Mesothelial cell of epicardium (in vitro differentiated cells): ENCODE results near the gene RBM3. TPM values are rescaled to one million over a fixed set of nuclear protein-coding genes. Genes with fewer than 3 reads are reported as not detected.

Experiments used
- DNase-seq, 2 experiments: peaks; one replicate each; pipeline ENCODE4 v3.0.0; 2021; ENCODE audit warnings: low spot score in 2 of 2; ENCODE audit not compliant: unreplicated experiment in 2 of 2
- H3K27ac Mint-ChIP-seq: 2 replicates; pipeline ENCODE4 v1.8.0; 2021; ENCODE audit warnings: mixed read lengths
- H3K27me3 Mint-ChIP-seq: 2 replicates; pipeline ENCODE4 v1.8.0; 2021; ENCODE audit warnings: low read depth, mixed read lengths
- H3K36me3 Mint-ChIP-seq: 2 replicates; pipeline ENCODE4 v1.8.0; 2021; ENCODE audit warnings: mixed read lengths
- H3K4me1 Mint-ChIP-seq: 2 replicates; pipeline ENCODE4 v1.8.0; 2021; ENCODE audit warnings: mixed read lengths
- H3K4me3 Mint-ChIP-seq: 2 replicates; pipeline ENCODE4 v1.8.0; 2021; ENCODE audit warnings: mild to moderate bottlenecking, moderate library complexity, mixed read lengths
- H3K9me3 Mint-ChIP-seq: 2 replicates; pipeline ENCODE4 v1.8.0; 2021; ENCODE audit warnings: mixed read lengths
- CTCF ChIP-seq: fragments of 200-600 bp; sonication (generic); IDR thresholded peaks from one replicate; pipeline ENCODE4 v1.5.0; 2021; ENCODE audit warnings: antibody characterized with exemption; ENCODE audit not compliant: unreplicated experiment
- total RNA-seq: library from RNA; stranded (reverse); gene quantifications from 3 replicates; pipeline ENCODE4 v1.2.1, GENCODE V29; 2021

Gene RBM3
- total RNA-seq, 1 donor from 2014 or later = 208 TPM

DNA sequence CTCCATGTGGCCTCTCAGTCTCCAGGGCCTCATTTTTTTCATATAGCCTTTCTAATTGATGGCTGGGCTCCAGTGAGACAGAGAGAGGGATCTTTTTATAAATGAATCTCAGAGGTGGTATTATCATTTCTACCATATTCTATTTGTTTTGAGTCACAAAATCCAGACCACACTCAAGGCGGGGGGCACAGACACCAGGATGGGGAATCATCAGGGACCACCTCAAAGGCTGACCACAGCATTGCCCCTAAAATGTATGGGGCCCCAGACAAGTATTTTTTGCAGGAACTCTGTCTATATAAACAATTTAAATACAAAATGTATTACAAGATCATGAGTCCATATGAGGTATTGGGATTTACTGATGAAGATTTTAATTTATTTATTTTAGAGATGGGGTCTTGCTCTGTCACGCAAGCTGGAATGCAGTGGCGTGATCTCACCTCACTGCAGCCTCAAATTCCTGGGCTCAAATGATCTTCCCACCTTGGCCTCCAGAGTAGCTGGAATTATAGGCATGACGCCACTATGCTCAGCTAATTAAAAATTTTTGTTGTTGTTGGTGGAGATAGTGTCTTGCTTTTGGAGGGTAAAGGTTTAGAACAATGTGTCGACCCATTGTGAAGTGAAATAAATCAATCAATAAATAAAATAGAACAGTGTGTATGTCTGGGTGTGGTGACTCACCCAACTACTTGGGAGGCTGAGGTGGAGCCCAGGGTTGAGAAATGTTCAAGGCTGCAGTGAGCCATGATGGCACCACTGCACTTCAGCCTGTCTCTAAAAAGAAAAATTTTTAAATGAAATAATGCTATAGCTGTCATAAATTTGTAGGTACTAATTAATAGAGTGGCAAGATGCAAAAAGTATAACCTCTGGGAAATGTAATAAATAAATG, 52.4 kb downstream of the RBM3 start:
- no peak overlapping the region for H3K4me3 Mint-ChIP-seq
- no peak for DNase-seq
- H3K27me3 Mint-ChIP-seq = no peaks in the 10 kb centered on the region
- H3K9me3 Mint-ChIP-seq = no peaks in the 10 kb centered on the region
- H3K36me3 Mint-ChIP-seq = no peaks in the 10 kb centered on the region
- H3K27ac Mint-ChIP-seq = no peak overlapping the region
- peaks cover 2% of the 10 kb centered on the region for H3K4me1 Mint-ChIP-seq
- no peak for TF ChIP-seq CTCF

Other genes starting within 250 kb of the RBM3 start
- not detected in 3 replicates for gene SSX3, start 217.8 kb upstream of the RBM3 start, total RNA-seq
- not detected in 3 replicates for gene SSX4, start 190.9 kb upstream of the RBM3 start, total RNA-seq
- not detected in 3 replicates for gene SSX4B, start 162.5 kb upstream of the RBM3 start, total RNA-seq
- 9.0 to 10.1 TPM (median 9.6 TPM) in 3 replicates for gene SLC38A5, start 104.2 kb upstream of the RBM3 start, total RNA-seq
- gene FTSJ1, start 98.3 kb upstream of the RBM3 start, total RNA-seq = 37.5 to 42.2 TPM (median 42.1 TPM) in 3 replicates
- 9.7 to 11.0 TPM (median 10.1 TPM) in 3 replicates for gene PORCN, start 65.5 kb upstream of the RBM3 start, total RNA-seq
- 48.9 to 52.2 TPM (median 50.2 TPM) in 3 replicates for gene EBP, start 52.7 kb upstream of the RBM3 start, total RNA-seq
- 13.9 to 15.4 TPM (median 15.3 TPM) in 3 replicates for gene TBC1D25, start 34.8 kb upstream of the RBM3 start, total RNA-seq
- gene WDR13, start 23.0 kb downstream of the RBM3 start, total RNA-seq = 85.8 to 98.6 TPM (median 88.8 TPM) in 3 replicates
- 1.4 to 2.2 TPM (median 1.5 TPM) in 3 replicates for gene WAS, start 109.3 kb downstream of the RBM3 start, total RNA-seq
- 5.3 to 6.3 TPM (median 5.4 TPM) in 3 replicates for gene SUV39H1, start 122.2 kb downstream of the RBM3 start, total RNA-seq
- not detected in 3 replicates for gene GLOD5, start 187.3 kb downstream of the RBM3 start, total RNA-seq
- not detected in 3 replicates for gene GATA1, start 212.1 kb downstream of the RBM3 start, total RNA-seq
- gene HDAC6, start 227.6 kb downstream of the RBM3 start, total RNA-seq = 196 to 205 TPM (median 200 TPM) in 3 replicates